Measurements from ENCODE around the gene AKNAD1. TPM values are rescaled to one million over a fixed set of nuclear protein-coding genes. Genes with fewer than 3 reads are reported as not detected.

The AKNAD1 gene
- polyA plus RNA-seq, 3 donors = not detected

- Mint-ChIP-seq H3K27ac (no peak overlapping the region), H3K4me1 (peaks cover 25% of the 10 kb centered on the region), H3K9me3 (no peaks in the 10 kb centered on the region), H3K4me3 (no peak overlapping the region), H3K36me3 (peaks cover 0 to 4% of the 10 kb centered on the region in 2 donors), H3K27me3 (ENCODE audit: low read depth in 3 of 3) (no peaks in the 10 kb centered on the region)
- no peaks in the 10 kb centered on the region for H3K27me3 ChIP-seq (ENCODE audit: control insufficient read depth in 2 of 2, insufficient read depth in 2 of 2, low read length in 2 of 2)
- peaks cover 11 to 22% of the 10 kb centered on the region in 2 donors for H3K4me1 ChIP-seq (ENCODE audit: control insufficient read depth in 1 of 2, insufficient read depth in 2 of 2, low read length in 2 of 2)
- no peaks in the 10 kb centered on the region for H3K9me3 ChIP-seq (replicated peaks in 1 of 2; ENCODE audit: control insufficient read depth in 1 of 2, insufficient read depth in 1 of 2, low read length in 2 of 2)
- H4K20me1 ChIP-seq (ENCODE audit: insufficient read depth, low read length) = no peaks in the 10 kb centered on the region
- H3K9ac ChIP-seq (ENCODE audit: insufficient read depth, low read length, poor library complexity, severe bottlenecking) = no peak overlapping the region
- intact Hi-C loops (cut with micrococcal nuclease) = loop anchor here in 1 of 2 donors (10.0 kb wide), 1 partner anchor 191 kb away; the partner anchor contains the start of gene PRPF38B
- no peak for TF ChIP-seq CTCF (IDR thresholded peaks at IDR 0.05)
- H3K4me3 ChIP-seq (replicated peaks in 1 of 3; ENCODE audit: low read depth in 2 of 3, low read length in 3 of 3) = no peak overlapping the region
- no peak overlapping the region for H3K27ac ChIP-seq (ENCODE audit: low read depth in 1 of 2, low read length in 2 of 2)
- WGBS (ENCODE audit: insufficient coverage) = no CpG with 5 or more reads among the region's 2 CpGs
- H3K36me3 ChIP-seq (replicated peaks in 1 of 2; ENCODE audit: control insufficient read depth in 1 of 2, insufficient read depth in 2 of 2, low read length in 2 of 2) = peaks cover 0 to 4% of the 10 kb centered on the region in 2 donors
- no peak overlapping the region for H3K4me2 ChIP-seq (replicated peaks; ENCODE audit: extremely low read depth, low read length, poor library complexity, severe bottlenecking)
- DNase-seq = no peak
- H2AFZ ChIP-seq (ENCODE audit: insufficient read depth, low read depth, low read length, poor library complexity, severe bottlenecking) = no peak overlapping the region
- peaks cover 76% of the 10 kb centered on the region for H3K79me2 ChIP-seq (ENCODE audit: insufficient read depth, low read length)
These were observed 29.4 kb upstream of the AKNAD1 start for GRCh38 chr1:108886292-108886691.

DNA sequence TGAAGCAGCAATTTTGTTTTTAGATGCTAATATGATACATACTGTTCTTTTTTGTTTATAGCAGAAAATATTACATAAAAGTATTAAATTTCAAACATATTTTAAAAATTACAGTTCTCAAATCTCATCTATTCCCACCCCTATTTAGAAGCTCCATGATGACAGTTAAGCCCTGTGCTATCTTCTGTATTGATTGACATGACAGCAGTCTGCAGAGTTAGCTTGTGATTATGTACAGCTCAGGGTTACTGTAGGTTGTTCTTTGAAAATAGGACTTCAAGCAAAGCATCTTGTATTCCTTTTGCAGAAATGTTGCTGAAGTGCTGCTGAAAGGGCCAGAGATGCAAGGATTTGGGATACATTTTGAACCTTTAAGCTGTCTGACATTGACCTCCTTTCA, 28.1 kb upstream of the AKNAD1 start:
- intact Hi-C loops (cut with micrococcal nuclease) = loop anchor here in 1 of 2 donors (10.0 kb wide), 1 partner anchor 190 kb away; the partner anchor contains the start of gene PRPF38B
- no peaks in the 10 kb centered on the region for H4K20me1 ChIP-seq (ENCODE audit: insufficient read depth, low read length)
- Mint-ChIP-seq H3K36me3 (peaks cover 0 to 4% of the 10 kb centered on the region in 2 donors), H3K4me3 (no peak overlapping the region), H3K27ac (no peak overlapping the region), H3K27me3 (ENCODE audit: low read depth in 3 of 3) (no peaks in the 10 kb centered on the region), H3K9me3 (no peaks in the 10 kb centered on the region), H3K4me1 (peaks cover 28% of the 10 kb centered on the region)
- peaks cover 0 to 4% of the 10 kb centered on the region in 2 donors for H3K36me3 ChIP-seq (replicated peaks in 1 of 2; ENCODE audit: control insufficient read depth in 1 of 2, insufficient read depth in 2 of 2, low read length in 2 of 2)
- H3K4me2 ChIP-seq (replicated peaks; ENCODE audit: extremely low read depth, low read length, poor library complexity, severe bottlenecking) = no peak overlapping the region
- H2AFZ ChIP-seq (ENCODE audit: insufficient read depth, low read depth, low read length, poor library complexity, severe bottlenecking) = no peak overlapping the region
- no peaks in the 10 kb centered on the region for H3K9me3 ChIP-seq (replicated peaks in 1 of 2; ENCODE audit: control insufficient read depth in 1 of 2, insufficient read depth in 1 of 2, low read length in 2 of 2)
- H3K27ac ChIP-seq (ENCODE audit: low read depth in 1 of 2, low read length in 2 of 2) = no peak overlapping the region
- H3K79me2 ChIP-seq (ENCODE audit: insufficient read depth, low read length) = peaks cover 76% of the 10 kb centered on the region
- no peak for DNase-seq
- no peak overlapping the region for H3K4me3 ChIP-seq (replicated peaks in 1 of 3; ENCODE audit: low read depth in 2 of 3, low read length in 3 of 3)
- no peak for TF ChIP-seq CTCF (IDR thresholded peaks at IDR 0.05)
- H3K4me1 ChIP-seq (ENCODE audit: control insufficient read depth in 1 of 2, insufficient read depth in 2 of 2, low read length in 2 of 2) = peaks cover 15 to 25% of the 10 kb centered on the region in 2 donors
- no peaks in the 10 kb centered on the region for H3K27me3 ChIP-seq (ENCODE audit: control insufficient read depth in 2 of 2, insufficient read depth in 2 of 2, low read length in 2 of 2)
- H3K9ac ChIP-seq (ENCODE audit: insufficient read depth, low read length, poor library complexity, severe bottlenecking) = no peak overlapping the region
